Measurements from ENCODE around the gene PSMC3IP. TPM values are rescaled to one million over a fixed set of nuclear protein-coding genes. Genes with fewer than 3 reads are reported as not detected.

The PSMC3IP gene
- total RNA-seq, 1 experiment from 2014 or later = 37.4 TPM

- Mint-ChIP-seq H3K27ac (no peak overlapping the region; a peak in 1 of 7 replicates), H3K27me3 (ENCODE audit: low read depth) (peaks cover 9% of the 10 kb centered on the region; the same call in 1 of the 2 replicates), H3K4me1 (peaks cover 4 to 15% of the 10 kb centered on the region in 2 experiments; a peak in 3 of 4 replicates), H3K9me3 (no peaks in the 10 kb centered on the region), H3K4me3 (peak overlapping the region; percentile 56 to 63; a peak in 3 of 5 replicates), H3K36me3 (ENCODE audit: insufficient read depth in 1 of 3, low read depth in 3 of 3) (peaks cover 2 to 10% (median 4%) of the 10 kb centered on the region in 3 experiments; a peak in 4 of 7 replicates)
- Histone ChIP-seq H3K23ac (ENCODE audit: insufficient read length, low read depth, low read length) (no peak overlapping the region), H3K56ac (ENCODE audit: insufficient read length, low read depth, low read length) (no peak overlapping the region), H2AFZ (ENCODE audit: low read length) (no peak overlapping the region), H2AK5ac (ENCODE audit: insufficient read length, low read length) (no peak overlapping the region), H3K4ac (ENCODE audit: low read depth, low read length) (no peak overlapping the region), H3K23me2 (ENCODE audit: insufficient read length, low read depth, low read length, poor library complexity, severe bottlenecking) (peaks cover 13% of the 10 kb centered on the region), H3K27me3 (ENCODE audit: insufficient read depth, low read length) (no peaks in the 10 kb centered on the region), H3K79me2 (ENCODE audit: insufficient read depth, low read length) (no peaks in the 10 kb centered on the region), H3K27ac (ENCODE audit: insufficient read length, low read depth, low read length) (no peak overlapping the region), H3T11ph (ENCODE audit: low read length) (no peak overlapping the region), H3K79me1 (ENCODE audit: insufficient read depth, low read depth, low read length, poor library complexity, severe bottlenecking) (no peaks in the 10 kb centered on the region), H3K4me1 (ENCODE audit: insufficient read depth, low read length) (no peaks in the 10 kb centered on the region), H3K9ac (ENCODE audit: extremely low read depth, insufficient read length, low read length) (no peak overlapping the region), H4K20me1 (ENCODE audit: control insufficient read depth, insufficient read depth, insufficient read length) (no peaks in the 10 kb centered on the region), H4K5ac (ENCODE audit: insufficient read length, low read depth, low read length) (no peak overlapping the region), H3K18ac (ENCODE audit: insufficient read length, low read depth, low read length) (no peak overlapping the region), H2BK120ac (ENCODE audit: low read depth, low read length, poor library complexity, severe bottlenecking) (no peak overlapping the region), H3K9me3 (ENCODE audit: control insufficient read depth, low read depth, low read length) (no peaks in the 10 kb centered on the region), H2BK5ac (ENCODE audit: insufficient read length, low read length) (no peak overlapping the region), H2BK20ac (ENCODE audit: low read depth, low read length, poor library complexity, severe bottlenecking) (no peak overlapping the region), H2BK12ac (ENCODE audit: insufficient read length, low read depth, low read length) (no peak overlapping the region), H3K4me2 (ENCODE audit: insufficient read depth, insufficient read length, low read length) (peak overlapping the region; percentile 49), H3K14ac (ENCODE audit: insufficient read depth, low read length) (no peak overlapping the region), H2BK15ac (ENCODE audit: low read depth, low read length) (no peak overlapping the region; the same call in 1 of the 2 replicates), H4K91ac (ENCODE audit: insufficient read length, low read depth, low read length) (no peak overlapping the region), H4K8ac (replicated peaks; ENCODE audit: insufficient read length, low read depth, low read length) (no peak overlapping the region)
- no peak for DNase-seq
- TF ChIP-seq, protein P1, sequence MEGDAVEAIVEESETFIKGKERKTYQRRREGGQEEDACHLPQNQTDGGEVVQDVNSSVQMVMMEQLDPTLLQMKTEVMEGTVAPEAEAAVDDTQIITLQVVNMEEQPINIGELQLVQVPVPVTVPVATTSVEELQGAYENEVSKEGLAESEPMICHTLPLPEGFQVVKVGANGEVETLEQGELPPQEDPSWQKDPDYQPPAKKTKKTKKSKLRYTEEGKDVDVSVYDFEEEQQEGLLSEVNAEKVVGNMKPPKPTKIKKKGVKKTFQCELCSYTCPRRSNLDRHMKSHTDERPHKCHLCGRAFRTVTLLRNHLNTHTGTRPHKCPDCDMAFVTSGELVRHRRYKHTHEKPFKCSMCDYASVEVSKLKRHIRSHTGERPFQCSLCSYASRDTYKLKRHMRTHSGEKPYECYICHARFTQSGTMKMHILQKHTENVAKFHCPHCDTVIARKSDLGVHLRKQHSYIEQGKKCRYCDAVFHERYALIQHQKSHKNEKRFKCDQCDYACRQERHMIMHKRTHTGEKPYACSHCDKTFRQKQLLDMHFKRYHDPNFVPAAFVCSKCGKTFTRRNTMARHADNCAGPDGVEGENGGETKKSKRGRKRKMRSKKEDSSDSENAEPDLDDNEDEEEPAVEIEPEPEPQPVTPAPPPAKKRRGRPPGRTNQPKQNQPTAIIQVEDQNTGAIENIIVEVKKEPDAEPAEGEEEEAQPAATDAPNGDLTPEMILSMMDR (conservative IDR thresholded peaks at IDR 0.05) = no peak
- no CpG with 5 or more reads among the region's 14 CpGs for WGBS (ENCODE audit: extremely low coverage, insufficient read length, low lambda C conversion rate)
These were observed 29.8 kb downstream of the PSMC3IP start for GRCh38 chr17:42547698-42548069.
